Cardiac fibroblast (primary cell): ENCODE data around the gene ILF2.

Experiments used
- DNase-seq, 2 donors: peaks; one replicate each; pipeline versions ENCODE4 v3.0.0 to v3.0.0-alpha.2; 2010; ENCODE audit warnings: low read depth in 2 of 2
- H3K4me3 ChIP-seq, 2 donors: replicated peaks in 1 of 2; 1 replicate in 1 of 2; 2 replicates in 1 of 2; pipeline ENCODE4 v1.5.1; 2011; ENCODE audit warnings: low read depth in 2 of 2, low read length in 2 of 2, mild to moderate bottlenecking in 2 of 2, moderate library complexity in 1 of 2
- CTCF ChIP-seq: IDR thresholded peaks from one replicate; pipeline ENCODE4 v1.5.1; 2011; ENCODE audit warnings: low read depth, mild to moderate bottlenecking, low read length, inconsistent platforms

ILF2 gene

GRCh38 chr1:153698020-153698922 lies 27.5 kb upstream of the ILF2 start:
- no peak overlapping the region for H3K4me3 ChIP-seq
- peak; percentile 63 to 91 for DNase-seq
- no peak for TF ChIP-seq CTCF

DNA sequence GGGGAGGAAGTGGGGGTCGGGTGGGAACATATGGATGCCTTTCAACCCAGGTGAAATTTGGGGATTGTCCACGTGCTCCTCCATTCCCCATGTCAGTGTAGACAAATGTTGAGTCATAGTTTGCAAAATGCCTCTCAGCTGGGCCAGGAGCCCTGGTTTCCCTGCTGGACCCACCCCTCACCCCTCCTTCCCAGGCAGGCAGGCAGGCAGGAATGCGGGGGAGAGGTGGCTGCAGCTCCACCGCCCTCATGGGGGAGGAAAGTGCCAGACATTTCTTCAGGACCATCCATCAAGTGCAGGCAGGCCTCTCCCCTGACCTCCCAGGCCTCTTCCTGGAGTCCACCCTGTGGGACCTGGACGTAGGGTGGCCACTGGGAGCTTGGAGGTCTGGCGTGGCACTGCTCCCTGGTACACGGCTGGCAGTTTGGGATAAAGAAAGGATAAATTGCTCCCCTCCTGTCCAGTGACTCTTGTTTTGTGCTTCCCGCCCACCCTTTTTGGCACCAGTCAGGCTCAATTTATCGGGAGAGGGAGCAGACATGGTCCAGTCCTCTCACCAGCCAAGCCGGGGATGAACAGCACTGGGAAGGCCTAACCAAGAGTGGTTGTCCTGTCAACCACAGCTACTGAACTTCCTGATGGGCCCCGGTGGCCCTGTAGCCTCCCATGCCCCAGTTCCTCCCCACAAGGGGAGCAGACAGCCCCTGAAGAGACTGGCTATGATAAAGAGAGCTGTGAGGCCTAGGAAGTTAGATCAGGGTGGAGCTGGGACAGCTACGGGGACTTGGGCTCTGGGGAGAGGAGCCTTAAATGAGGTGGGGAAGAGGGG lies 26.6 kb upstream of the ILF2 start:
- DNase-seq: peak; percentile 76 to 95
- TF ChIP-seq CTCF: no peak
- no peak overlapping the region for H3K4me3 ChIP-seq

DNA sequence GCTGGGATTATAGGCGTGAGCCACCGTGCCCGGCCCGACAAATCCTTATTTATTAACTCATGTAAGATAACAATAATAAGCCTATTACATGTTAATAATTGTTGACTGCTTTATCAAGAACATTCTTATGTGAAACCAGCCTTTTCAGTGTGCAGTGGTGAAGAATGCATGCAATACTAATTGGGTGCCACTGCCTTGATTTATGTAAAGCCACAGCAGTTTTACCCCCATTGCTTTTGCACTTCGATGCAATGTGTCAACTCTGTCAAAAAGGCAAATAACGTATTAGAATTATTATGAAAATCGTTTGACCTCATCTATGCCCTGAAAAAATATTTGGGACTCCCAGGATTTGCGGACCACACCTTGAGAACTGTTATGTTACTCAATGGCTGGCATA lies 25.9 kb upstream of the ILF2 start:
- no peak for DNase-seq
- H3K4me3 ChIP-seq: no peak overlapping the region
- no peak for TF ChIP-seq CTCF

- H3K4me3 ChIP-seq: no peak overlapping the region
- DNase-seq: no peak
- TF ChIP-seq CTCF: no peak
Observed at GRCh38 chr1:153693466-153693865, 22.7 kb upstream of the ILF2 start.

- no peak for TF ChIP-seq CTCF
- no peak for DNase-seq
- no peak overlapping the region for H3K4me3 ChIP-seq
Observed at GRCh38 chr1:153688736-153689328, 18.0 kb upstream of the ILF2 start.

GRCh38 chr1:153688276-153688675 lies 17.5 kb upstream of the ILF2 start:
- DNase-seq: no peak
- no peak for TF ChIP-seq CTCF
- no peak overlapping the region for H3K4me3 ChIP-seq
